22Rv1 (cell line): ENCODE data around the gene LSM6.

Source experiments
- H3K27ac ChIP-seq: fragments of 450-650 bp; 2 replicates; pipeline ENCODE4 v1.5.1; 2017
- CTCF ChIP-seq: fragments of 450-650 bp; IDR thresholded peaks from 2 replicates; pipeline ENCODE4 v1.5.1; 2017; ENCODE audit warnings: mild to moderate bottlenecking
- ZFX ChIP-seq: fragments of 450-650 bp; IDR thresholded peaks from 2 replicates; pipeline ENCODE4 v1.6.1; 2017; ENCODE audit warnings: antibody characterized with exemption, borderline replicate concordance

LSM6 gene

GRCh38 chr4:146148021-146148420, 27.5 kb upstream of the LSM6 start:
- no peak overlapping the region for H3K27ac ChIP-seq
- TF ChIP-seq ZFX (no peak), CTCF (no peak)

DNA sequence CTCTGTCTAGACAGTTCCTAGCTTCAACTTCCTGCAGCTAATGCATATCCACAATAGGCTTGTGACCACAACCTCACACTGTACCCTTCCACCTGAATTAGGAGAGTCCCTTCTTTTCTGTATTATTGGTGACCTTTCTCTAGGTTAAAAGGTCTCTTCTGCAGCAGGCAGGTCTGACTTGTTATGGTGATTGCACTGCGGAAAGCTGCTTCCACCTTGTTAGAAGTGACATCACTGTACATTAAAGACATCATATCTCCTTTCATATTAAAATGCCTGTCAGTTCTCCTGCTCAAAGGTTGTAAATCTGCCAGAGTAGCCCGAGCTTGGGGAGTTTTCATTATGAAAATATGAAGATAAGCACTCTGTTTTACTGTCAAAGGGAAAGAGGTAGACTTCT, 21.5 kb upstream of the LSM6 start:
- TF ChIP-seq CTCF (no peak), ZFX (no peak)

GRCh38 chr4:146155152-146155724, 20.3 kb upstream of the LSM6 start:
- H3K27ac ChIP-seq: no peak overlapping the region
- TF ChIP-seq ZFX (no peak), CTCF (no peak)

More for the DNA sequence above, 21.5 kb upstream of the LSM6 start:
- H3K27ac ChIP-seq: no peak overlapping the region

DNA sequence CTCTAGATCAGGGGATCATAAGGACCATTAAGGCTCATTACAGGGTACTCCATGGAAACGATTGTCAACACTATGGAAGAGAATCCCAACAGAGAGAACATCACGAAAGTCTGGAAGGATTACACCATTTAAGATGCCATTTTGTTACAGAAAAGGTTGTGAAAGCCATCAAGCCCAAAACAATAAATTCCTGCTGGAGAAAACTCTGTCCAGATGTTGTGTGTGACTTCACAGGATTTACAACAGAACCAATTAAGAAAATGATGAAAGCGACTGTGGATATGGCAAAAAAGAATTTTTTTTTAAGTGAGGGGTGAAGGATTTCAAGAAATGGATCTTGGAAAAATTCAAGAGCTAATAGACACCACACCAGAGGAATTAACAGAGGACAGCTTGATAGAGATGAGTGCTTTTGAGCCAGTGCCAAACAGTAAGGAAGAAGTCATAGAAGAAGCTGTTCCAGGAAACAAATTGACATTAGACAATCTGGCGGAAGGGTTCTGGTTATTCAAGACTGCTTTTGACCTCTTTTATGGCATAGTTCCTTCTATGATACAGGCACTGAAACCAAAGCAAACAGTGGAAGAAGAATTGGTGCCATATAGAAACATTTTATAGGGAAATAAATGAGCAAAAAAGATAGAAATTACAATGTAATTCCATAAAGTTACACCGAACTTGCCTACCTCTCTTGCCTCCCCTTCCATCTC, 17.3 kb upstream of the LSM6 start:
- H3K27ac ChIP-seq: no peak overlapping the region
- TF ChIP-seq CTCF (no peak), ZFX (no peak)

DNA sequence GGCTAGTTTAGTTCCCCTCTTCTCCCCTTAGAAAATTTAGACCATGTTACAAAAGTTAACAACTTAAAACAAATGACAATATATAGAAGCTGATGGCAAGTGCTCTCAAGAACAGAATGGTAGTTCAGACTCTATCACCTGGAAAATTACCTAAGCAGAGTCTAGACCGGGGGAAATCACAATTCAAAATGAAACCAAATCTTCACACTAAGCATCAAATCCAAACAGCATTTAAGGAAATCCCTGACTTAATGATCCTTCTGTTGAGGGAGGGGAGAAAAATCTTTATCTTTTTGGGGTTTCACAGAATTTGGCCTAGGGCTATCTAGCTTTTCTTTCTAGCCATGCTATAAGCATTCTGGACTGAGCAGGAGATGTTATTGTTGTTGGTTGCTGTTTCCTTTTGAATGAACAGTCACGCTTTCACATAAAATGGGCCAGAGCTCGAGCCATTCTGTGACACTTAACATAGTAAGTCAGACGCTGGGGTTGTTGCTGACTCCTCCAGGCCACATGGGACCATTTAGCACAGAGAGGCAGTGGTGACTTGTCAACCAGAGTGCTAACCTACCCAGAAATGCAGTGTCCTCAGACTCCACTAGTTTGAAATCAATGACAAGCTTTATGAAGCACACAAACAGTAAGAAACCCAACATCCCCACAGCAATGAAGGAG, 16.0 kb upstream of the LSM6 start:
- H3K27ac ChIP-seq: no peak overlapping the region
- TF ChIP-seq ZFX: no peak

GRCh38 chr4:146161243-146161642, 14.3 kb upstream of the LSM6 start:
- no peak overlapping the region for H3K27ac ChIP-seq
- no peak for TF ChIP-seq ZFX

DNA sequence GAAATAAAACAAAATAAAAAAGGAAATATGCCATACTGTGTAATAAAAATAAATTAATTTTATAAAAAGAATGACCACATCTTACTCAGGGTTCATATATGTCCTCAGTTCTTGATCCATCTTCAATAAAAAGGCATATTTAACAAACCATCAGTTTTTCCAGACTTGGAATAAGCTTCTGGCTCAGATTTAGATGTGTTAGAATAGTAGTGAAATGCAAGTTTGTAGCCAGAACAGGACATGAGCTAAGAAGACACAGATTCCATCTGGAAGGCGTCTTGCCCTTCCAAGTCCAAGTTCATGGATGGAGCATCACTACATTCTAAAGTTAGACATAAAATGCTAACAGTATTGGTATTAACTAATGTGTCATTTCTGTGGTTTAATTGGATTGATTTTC, 10.3 kb upstream of the LSM6 start:
- H3K27ac ChIP-seq: no peak overlapping the region
- TF ChIP-seq CTCF (no peak), ZFX (no peak)

- no peak for TF ChIP-seq CTCF
- no peak for TF ChIP-seq ZFX
- no peak overlapping the region for H3K27ac ChIP-seq
These were observed 9.7 kb upstream of the LSM6 start for GRCh38 chr4:146165840-146166239.
